Activated B cell treated with CpG ODN at 0.5 μM for 24 hours (primary cell): ENCODE measurements around the gene HNRNPU. TPM values are rescaled to one million over a fixed set of nuclear protein-coding genes. Genes with fewer than 3 reads are reported as not detected.

Experiments
- ATAC-seq: fragments of 200-7000 bp; cut with Tn5 transposase; one replicate; pipeline ENCODE4 v1.10.0; 2021; ENCODE audit warnings: low read depth, mild to moderate bottlenecking, moderate library complexity
- CTCF ChIA-PET: fragments of 350-600 bp; sonication (Branson Sonifier 250); formaldehyde crosslinking; loops from one replicate; lab custom pipeline; 2021; ENCODE audit warnings: antibody characterized with exemption; lab: Charles Lee
- POLR2A ChIA-PET: fragments of 350-600 bp; sonication (Branson Sonifier 250); formaldehyde crosslinking; loops from one replicate; lab custom pipeline; 2021; ENCODE audit warnings: antibody characterized with exemption; lab: Charles Lee
- DNase-seq: peaks from one replicate; pipeline ENCODE4 v3.0.0; 2022
- H3K27ac Mint-ChIP-seq: one replicate; pipeline ENCODE4 v1.8.0; 2020; ENCODE audit warnings: mixed read lengths
- H3K27me3 Mint-ChIP-seq: one replicate; pipeline ENCODE4 v1.8.0; 2021; ENCODE audit warnings: mixed read lengths
- H3K36me3 Mint-ChIP-seq: one replicate; pipeline ENCODE4 v1.8.0; 2021; ENCODE audit warnings: low read depth, mixed read lengths
- H3K4me1 Mint-ChIP-seq: one replicate; pipeline ENCODE4 v1.8.0; 2021; ENCODE audit warnings: mixed read lengths
- H3K4me3 Mint-ChIP-seq: one replicate; pipeline ENCODE4 v1.8.0; 2020; ENCODE audit warnings: mild to moderate bottlenecking, mixed read lengths
- H3K9me3 Mint-ChIP-seq: one replicate; pipeline ENCODE4 v1.8.0; 2020; ENCODE audit warnings: mixed read lengths
- intact Hi-C: fragments of 100-400 bp; cut with micrococcal nuclease; formaldehyde crosslinking; loops from one replicate; pipeline ENCODE4 v1.15.1; 2024
- total RNA-seq: library from RNA; stranded (reverse); gene quantifications from 2 replicates; pipeline ENCODE4 v1.2.3, GENCODE V29; 2022
- TF ChIP-seq, protein P1 (sequence below): fragments of 200-600 bp; IDR thresholded peaks from one replicate; pipeline ENCODE4 v1.8.0; 2022; ENCODE audit warnings: antibody characterized with exemption, mild to moderate bottlenecking

Gene HNRNPU
- total RNA-seq, 1 donor from 2014 or later: 424 TPM

DNA sequence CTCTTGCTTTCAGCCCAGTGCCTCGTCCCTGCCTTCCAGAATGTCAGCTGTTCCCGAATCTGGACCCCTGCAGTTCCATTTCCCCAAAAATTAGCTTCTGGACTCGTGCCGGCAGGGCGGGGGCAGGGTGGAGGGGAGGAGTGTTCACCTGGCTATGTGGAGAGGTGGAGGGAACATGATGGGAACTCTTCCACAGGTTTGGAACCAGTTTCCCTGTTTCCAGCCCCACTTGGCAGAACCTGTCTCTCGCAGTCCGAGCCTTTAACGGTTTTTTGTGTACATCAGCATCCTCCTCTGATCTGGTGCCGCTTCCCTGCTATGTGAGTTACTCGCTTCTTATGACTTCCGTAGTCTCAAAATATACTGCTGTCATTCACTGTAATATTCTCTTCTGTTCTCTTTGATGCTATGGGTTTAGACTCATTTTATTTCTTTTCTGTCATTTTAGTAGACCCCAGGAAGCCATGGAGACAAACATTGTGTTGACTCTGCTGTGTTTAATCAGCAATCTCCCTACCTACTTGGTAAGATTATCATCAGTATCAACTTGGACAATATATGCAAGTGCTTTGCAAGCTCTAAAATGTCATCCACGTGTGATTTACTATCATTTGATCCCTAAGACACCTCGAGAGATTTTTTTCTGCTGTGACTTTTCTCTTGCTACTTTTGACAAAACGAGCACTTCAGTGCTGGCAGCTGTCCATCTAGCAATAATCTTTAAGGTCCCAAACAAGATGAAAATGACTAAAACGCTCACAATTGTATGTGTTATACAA lies 33.3 kb upstream of the HNRNPU start:
- DNase-seq: no peak
- CTCF ChIA-PET: no interaction called here

DNA sequence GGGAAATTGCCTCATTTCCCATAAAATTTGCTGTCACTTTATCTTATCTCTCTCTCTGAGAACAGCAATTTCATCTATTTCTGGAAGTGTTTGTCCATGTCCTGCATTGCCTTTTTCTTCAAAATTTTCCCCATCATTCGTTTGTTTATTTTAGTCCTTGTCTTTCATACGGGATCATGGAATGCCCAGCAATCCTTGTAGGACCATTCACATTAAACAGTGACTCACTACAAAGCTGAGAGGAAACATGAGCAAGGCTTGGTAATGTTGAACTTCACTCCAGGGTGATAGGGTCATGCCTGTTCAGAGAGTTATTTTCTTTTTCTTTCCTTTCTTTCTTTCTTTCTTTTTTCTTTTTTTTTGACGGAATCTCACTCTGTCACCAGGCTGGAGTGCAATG lies 32.2 kb upstream of the HNRNPU start:
- CTCF ChIA-PET: no interaction called here
- H3K27ac Mint-ChIP-seq: no peak overlapping the region
- no peak overlapping the region for H3K4me3 Mint-ChIP-seq
- intact Hi-C loops: no loop called here
- no peaks in the 10 kb centered on the region for H3K36me3 Mint-ChIP-seq
- DNase-seq (no peak), ATAC-seq (no peak)
- H3K9me3 Mint-ChIP-seq: no peaks in the 10 kb centered on the region
- TF ChIP-seq, protein P1, sequence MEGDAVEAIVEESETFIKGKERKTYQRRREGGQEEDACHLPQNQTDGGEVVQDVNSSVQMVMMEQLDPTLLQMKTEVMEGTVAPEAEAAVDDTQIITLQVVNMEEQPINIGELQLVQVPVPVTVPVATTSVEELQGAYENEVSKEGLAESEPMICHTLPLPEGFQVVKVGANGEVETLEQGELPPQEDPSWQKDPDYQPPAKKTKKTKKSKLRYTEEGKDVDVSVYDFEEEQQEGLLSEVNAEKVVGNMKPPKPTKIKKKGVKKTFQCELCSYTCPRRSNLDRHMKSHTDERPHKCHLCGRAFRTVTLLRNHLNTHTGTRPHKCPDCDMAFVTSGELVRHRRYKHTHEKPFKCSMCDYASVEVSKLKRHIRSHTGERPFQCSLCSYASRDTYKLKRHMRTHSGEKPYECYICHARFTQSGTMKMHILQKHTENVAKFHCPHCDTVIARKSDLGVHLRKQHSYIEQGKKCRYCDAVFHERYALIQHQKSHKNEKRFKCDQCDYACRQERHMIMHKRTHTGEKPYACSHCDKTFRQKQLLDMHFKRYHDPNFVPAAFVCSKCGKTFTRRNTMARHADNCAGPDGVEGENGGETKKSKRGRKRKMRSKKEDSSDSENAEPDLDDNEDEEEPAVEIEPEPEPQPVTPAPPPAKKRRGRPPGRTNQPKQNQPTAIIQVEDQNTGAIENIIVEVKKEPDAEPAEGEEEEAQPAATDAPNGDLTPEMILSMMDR: no peak
- no peaks in the 10 kb centered on the region for H3K4me1 Mint-ChIP-seq
- POLR2A ChIA-PET: no interaction called here
- peaks cover 4% of the 10 kb centered on the region for H3K27me3 Mint-ChIP-seq

More for the DNA sequence above, 33.3 kb upstream of the HNRNPU start:
- no peak for ATAC-seq
- TF ChIP-seq, protein P1: no peak
- Mint-ChIP-seq H3K36me3 (no peaks in the 10 kb centered on the region), H3K4me3 (no peak overlapping the region), H3K4me1 (no peaks in the 10 kb centered on the region), H3K9me3 (no peaks in the 10 kb centered on the region), H3K27me3 (peaks cover 4% of the 10 kb centered on the region), H3K27ac (no peak overlapping the region)
- intact Hi-C loops: no loop called here
- POLR2A ChIA-PET: no interaction called here

DNA sequence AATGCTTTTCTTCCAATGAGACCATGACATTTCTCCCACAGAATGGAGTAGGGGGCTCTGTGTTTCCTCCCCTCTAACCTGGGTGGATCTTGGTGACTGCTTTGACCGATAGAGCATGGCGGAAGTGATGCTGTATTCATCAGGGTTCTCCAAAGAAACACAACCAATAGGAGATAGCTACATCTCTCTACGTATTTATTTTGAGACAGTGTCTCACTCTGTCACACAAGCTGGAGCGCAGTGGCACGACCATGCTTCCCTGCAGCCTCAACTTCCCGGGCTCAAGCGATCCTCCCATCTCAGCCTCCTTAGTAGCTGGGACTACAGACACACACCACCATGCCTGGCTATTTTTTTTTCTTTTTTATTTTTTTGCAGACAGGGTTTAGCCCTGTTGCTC lies 29.5 kb upstream of the HNRNPU start:
- Mint-ChIP-seq H3K36me3 (no peaks in the 10 kb centered on the region), H3K4me3 (no peak overlapping the region), H3K27ac (no peak overlapping the region), H3K9me3 (no peaks in the 10 kb centered on the region), H3K27me3 (peaks cover 4% of the 10 kb centered on the region), H3K4me1 (no peaks in the 10 kb centered on the region)
- DNase-seq (no peak), ATAC-seq (no peak)
- CTCF ChIA-PET: no interaction called here
- POLR2A ChIA-PET: interaction anchor here (0.8 kb wide), 1 partner anchor 23 kb away, joined by 4 read pairs; no protein-coding TSS in a partner anchor
- intact Hi-C loops: no loop called here
- TF ChIP-seq, protein P1: no peak

DNA sequence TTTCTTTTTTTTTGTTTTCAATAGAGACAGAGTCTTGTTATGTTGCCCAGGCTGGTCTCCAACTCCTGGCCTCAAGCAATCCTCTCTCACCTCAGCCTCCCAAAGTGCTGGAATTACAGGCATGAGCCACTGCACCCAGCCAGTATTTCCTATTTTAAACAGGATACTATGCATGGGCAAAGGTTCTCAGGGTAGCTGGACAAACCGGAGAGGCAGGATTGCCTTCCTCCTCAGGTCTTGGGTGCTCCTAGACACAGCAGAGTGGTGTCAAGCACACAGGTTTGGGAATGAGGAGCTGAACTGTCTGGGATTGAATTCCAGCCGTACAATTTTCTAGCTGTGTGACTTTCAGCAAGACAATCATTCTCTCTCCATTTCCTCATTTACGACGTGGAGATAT lies 22.9 kb upstream of the HNRNPU start:
- TF ChIP-seq, protein P1: no peak
- POLR2A ChIA-PET: no interaction called here
- ATAC-seq (no peak), DNase-seq (no peak)
- intact Hi-C loops: no loop called here
- Mint-ChIP-seq H3K4me3 (no peak overlapping the region), H3K27me3 (no peaks in the 10 kb centered on the region), H3K9me3 (no peaks in the 10 kb centered on the region), H3K36me3 (no peaks in the 10 kb centered on the region), H3K4me1 (no peaks in the 10 kb centered on the region), H3K27ac (no peak overlapping the region)
- CTCF ChIA-PET: interaction anchor here (1.1 kb wide), 1 partner anchor 155 kb away, joined by 3 read pairs; no protein-coding TSS in a partner anchor

DNA sequence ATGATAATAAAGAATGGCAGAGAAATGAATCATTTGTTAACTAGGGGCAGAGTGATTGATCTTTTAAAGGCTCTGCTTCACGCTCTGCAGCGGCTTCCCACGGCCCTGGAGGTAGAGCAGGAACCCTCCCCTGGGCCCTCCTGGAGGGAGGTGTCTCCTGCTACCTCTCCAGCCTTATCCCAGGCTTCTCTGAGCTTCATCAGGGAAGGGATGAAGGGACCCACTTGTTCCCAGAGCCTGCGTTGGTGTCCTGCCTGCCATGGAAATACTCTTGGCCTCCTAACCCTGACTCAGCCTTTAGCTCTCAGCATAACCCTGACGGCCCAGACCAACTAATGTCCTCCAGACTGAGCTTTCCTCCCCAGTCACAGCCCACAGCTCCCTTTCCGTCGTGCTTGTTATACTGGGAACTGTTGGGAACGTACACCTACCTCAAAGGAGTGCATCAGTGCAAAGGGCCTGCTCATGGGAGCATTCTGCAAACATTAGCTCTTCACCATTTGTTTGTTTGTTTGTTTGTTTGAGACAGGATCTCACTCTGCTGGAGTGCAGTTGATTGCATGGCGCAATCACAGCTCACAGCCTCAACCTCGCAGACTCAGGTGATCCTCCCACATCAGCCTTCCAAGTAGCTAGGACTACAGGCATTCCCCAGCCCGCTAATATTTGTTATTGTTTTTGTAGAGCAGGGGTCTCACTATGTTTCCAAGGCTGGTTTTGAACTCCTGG lies 17.4 kb upstream of the HNRNPU start:
- Mint-ChIP-seq H3K4me3 (no peak overlapping the region), H3K9me3 (no peaks in the 10 kb centered on the region), H3K27me3 (peaks cover 4% of the 10 kb centered on the region), H3K36me3 (no peaks in the 10 kb centered on the region), H3K4me1 (peaks cover 5% of the 10 kb centered on the region), H3K27ac (no peak overlapping the region)
- ChIA-PET POLR2A (no interaction called here), CTCF (no interaction called here)
- ATAC-seq (no peak), DNase-seq (no peak)
- intact Hi-C loops: no loop called here
- TF ChIP-seq, protein P1: no peak
